CD14-positive monocyte (primary cell): ENCODE measurements around the gene RBM12. TPM values are rescaled to one million over a fixed set of nuclear protein-coding genes. Genes with fewer than 3 reads are reported as not detected.

Source experiments
- DNase-seq, 3 donors: peaks; one replicate each; pipeline ENCODE4 v3.0.0-alpha.2; 2011 to 2022
- H2AFZ ChIP-seq: 2 replicates; pipeline ENCODE4 v1.6.0; 2012; ENCODE audit warnings: mild to moderate bottlenecking, low read depth, low read length, inconsistent platforms; ENCODE audit not compliant: insufficient read depth, poor library complexity, severe bottlenecking
- H3K27ac ChIP-seq, 2 donors: 1 replicate in 1 of 2; 2 replicates in 1 of 2; pipeline ENCODE4 v1.5.1; 2012 to 2013; ENCODE audit warnings: low read length in 2 of 2, control low read depth in 1 of 2, inconsistent platforms in 1 of 2, low read depth in 1 of 2, mild to moderate bottlenecking in 1 of 2
- H3K27me3 ChIP-seq, 2 donors: one replicate each; pipeline versions ENCODE4 v1.6.0 to v1.6.1; 2011 to 2013; ENCODE audit warnings: low read length in 2 of 2; ENCODE audit not compliant: control insufficient read depth in 2 of 2, insufficient read depth in 2 of 2
- H3K36me3 ChIP-seq, 2 donors: replicated peaks in 1 of 2; 1 replicate in 1 of 2; 2 replicates in 1 of 2; pipeline versions ENCODE4 v1.5.1 to v1.6.1; 2012 to 2013; ENCODE audit warnings: low read length in 2 of 2, control low read depth in 1 of 2, inconsistent platforms in 1 of 2, mild to moderate bottlenecking in 1 of 2; ENCODE audit not compliant: insufficient read depth in 2 of 2, control insufficient read depth in 1 of 2
- H3K4me1 ChIP-seq, 2 donors: 1 replicate in 1 of 2; 2 replicates in 1 of 2; pipeline versions ENCODE4 v1.5.1 to v1.6.1; 2012 to 2013; ENCODE audit warnings: low read length in 2 of 2, control low read depth in 1 of 2, inconsistent platforms in 1 of 2, mild to moderate bottlenecking in 1 of 2, moderate library complexity in 1 of 2; ENCODE audit not compliant: insufficient read depth in 2 of 2, control insufficient read depth in 1 of 2
- H3K4me2 ChIP-seq: replicated peaks from 2 replicates; pipeline ENCODE3; 2012; ENCODE audit warnings: low read length, moderate library complexity, mild to moderate bottlenecking; ENCODE audit not compliant: poor library complexity, severe bottlenecking; ENCODE audit errors: extremely low read depth
- H3K4me3 ChIP-seq, 3 experiments: fragments of 200-600 bp in 1 of 3; sonication (generic) in 1 of 3; replicated peaks in 1 of 3; 1 replicate in 2 of 3; 2 replicates in 1 of 3; pipeline ENCODE4 v1.5.1; 2011 to 2013; ENCODE audit warnings: low read length in 3 of 3, mild to moderate bottlenecking in 3 of 3, control low read depth in 2 of 3, low read depth in 2 of 3, inconsistent platforms in 1 of 3, moderate library complexity in 1 of 3
- H3K79me2 ChIP-seq: 2 replicates; pipeline ENCODE4 v1.6.0; 2012; ENCODE audit warnings: mild to moderate bottlenecking, control low read depth, inconsistent platforms, low read length, moderate library complexity; ENCODE audit not compliant: insufficient read depth
- H3K9ac ChIP-seq: 2 replicates; pipeline ENCODE4 v1.6.0; 2017; ENCODE audit warnings: low read length, mild to moderate bottlenecking; ENCODE audit not compliant: insufficient read depth, poor library complexity, severe bottlenecking
- H3K9me3 ChIP-seq, 2 donors: replicated peaks in 1 of 2; 1 replicate in 1 of 2; 2 replicates in 1 of 2; pipeline versions ENCODE4 v1.5.1 to v1.6.1; 2012 to 2013; ENCODE audit warnings: low read length in 2 of 2, control low read depth in 1 of 2; ENCODE audit not compliant: control insufficient read depth in 1 of 2, insufficient read depth in 1 of 2
- H4K20me1 ChIP-seq: 2 replicates; pipeline ENCODE4 v1.6.0; 2012; ENCODE audit warnings: mild to moderate bottlenecking, low read length, control low read depth, moderate library complexity; ENCODE audit not compliant: insufficient read depth
- H3K27ac Mint-ChIP-seq, 7 donors: one replicate each; pipeline ENCODE4 v1.8.0; 2020; ENCODE audit warnings: mild to moderate bottlenecking in 7 of 7, mixed read lengths in 7 of 7, moderate library complexity in 6 of 7, inconsistent platforms in 2 of 7
- H3K27me3 Mint-ChIP-seq, 3 donors: one replicate each; pipeline ENCODE4 v1.8.0; 2021 to 2022; ENCODE audit warnings: low read depth in 3 of 3, mild to moderate bottlenecking in 3 of 3, mixed read lengths in 3 of 3, moderate library complexity in 3 of 3, inconsistent platforms in 1 of 3
- H3K36me3 Mint-ChIP-seq, 2 donors: one replicate each; pipeline ENCODE4 v1.8.0; 2020; ENCODE audit warnings: mixed read lengths in 2 of 2, inconsistent platforms in 1 of 2, mild to moderate bottlenecking in 1 of 2
- H3K4me1 Mint-ChIP-seq: one replicate; pipeline ENCODE4 v1.8.0; 2020; ENCODE audit warnings: mild to moderate bottlenecking, mixed read lengths
- H3K4me3 Mint-ChIP-seq, 2 donors: one replicate each; pipeline ENCODE4 v1.8.0; 2020; ENCODE audit warnings: mild to moderate bottlenecking in 2 of 2, mixed read lengths in 2 of 2, moderate library complexity in 1 of 2
- H3K9me3 Mint-ChIP-seq, 7 donors: one replicate each; pipeline ENCODE4 v1.8.0; 2020 to 2022; ENCODE audit warnings: mixed read lengths in 7 of 7, mild to moderate bottlenecking in 6 of 7, moderate library complexity in 6 of 7, inconsistent platforms in 2 of 7
- WGBS: methylation state at CpG from one replicate; pipeline ENCODE4 v1.1.5; 2013; ENCODE audit warnings: missing lambda C conversion rate; ENCODE audit not compliant: insufficient coverage; 5-methylcytosine and 5-hydroxymethylcytosine counted together
- intact Hi-C, 2 donors: fragments of 100-400 bp; cut with micrococcal nuclease; formaldehyde crosslinking; loops; one replicate each; pipeline versions ENCODE4 v1.15.0 to v1.15.1; 2023
- polyA plus RNA-seq, 3 donors: library from polyadenylated mRNA; depleted of rRNA in 1 of 3; unstranded in 2 of 3; stranded (reverse) in 1 of 3; fragments of 300-500 nt in 2 of 3; fragments of >200 nt in 1 of 3; fragmentation: Illumina TruSeq in 2 of 3; gene quantifications; 1 replicate in 2 of 3; 2 replicates in 1 of 3; pipeline ENCODE4 v1.2.3, GENCODE V29; 2012 to 2021
- TF ChIP-seq, protein P1 (sequence below): fragments of 200-600 bp; IDR thresholded peaks from one replicate; pipeline ENCODE4 v1.8.0; 2022; ENCODE audit warnings: antibody characterized with exemption, mild to moderate bottlenecking

RBM12 gene
- polyA plus RNA-seq, 3 donors = 21.5 to 32.8 (median 30.4) TPM

DNA sequence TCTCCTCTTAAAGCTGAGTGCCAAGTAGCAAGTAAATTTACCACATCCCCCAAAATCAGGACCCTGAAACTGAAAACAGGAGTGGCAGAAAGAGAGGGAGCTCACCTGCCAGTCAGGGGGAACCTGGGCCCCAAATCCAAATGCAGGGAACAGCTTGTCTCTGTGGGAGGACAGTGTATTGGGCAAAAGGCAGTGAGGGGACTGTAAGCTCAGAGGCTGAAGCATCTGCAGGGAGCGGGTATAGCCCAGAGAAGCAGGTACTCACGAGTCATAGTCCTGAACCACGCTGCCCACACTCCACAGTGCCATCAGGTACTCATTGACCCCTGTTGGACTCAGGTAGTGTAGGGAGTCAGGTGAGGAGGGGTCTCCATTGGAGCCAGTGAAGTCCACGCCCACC, 34.1 kb downstream of the RBM12 start:
- no peak overlapping the region for H3K4me2 ChIP-seq
- peaks cover 33% of the 10 kb centered on the region for H4K20me1 ChIP-seq
- no peaks in the 10 kb centered on the region for H3K27me3 ChIP-seq
- TF ChIP-seq, protein P1, sequence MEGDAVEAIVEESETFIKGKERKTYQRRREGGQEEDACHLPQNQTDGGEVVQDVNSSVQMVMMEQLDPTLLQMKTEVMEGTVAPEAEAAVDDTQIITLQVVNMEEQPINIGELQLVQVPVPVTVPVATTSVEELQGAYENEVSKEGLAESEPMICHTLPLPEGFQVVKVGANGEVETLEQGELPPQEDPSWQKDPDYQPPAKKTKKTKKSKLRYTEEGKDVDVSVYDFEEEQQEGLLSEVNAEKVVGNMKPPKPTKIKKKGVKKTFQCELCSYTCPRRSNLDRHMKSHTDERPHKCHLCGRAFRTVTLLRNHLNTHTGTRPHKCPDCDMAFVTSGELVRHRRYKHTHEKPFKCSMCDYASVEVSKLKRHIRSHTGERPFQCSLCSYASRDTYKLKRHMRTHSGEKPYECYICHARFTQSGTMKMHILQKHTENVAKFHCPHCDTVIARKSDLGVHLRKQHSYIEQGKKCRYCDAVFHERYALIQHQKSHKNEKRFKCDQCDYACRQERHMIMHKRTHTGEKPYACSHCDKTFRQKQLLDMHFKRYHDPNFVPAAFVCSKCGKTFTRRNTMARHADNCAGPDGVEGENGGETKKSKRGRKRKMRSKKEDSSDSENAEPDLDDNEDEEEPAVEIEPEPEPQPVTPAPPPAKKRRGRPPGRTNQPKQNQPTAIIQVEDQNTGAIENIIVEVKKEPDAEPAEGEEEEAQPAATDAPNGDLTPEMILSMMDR = no peak
- H3K9me3 ChIP-seq = no peaks in the 10 kb centered on the region
- H3K4me3 ChIP-seq = no peak overlapping the region
- Mint-ChIP-seq H3K27me3 (peaks cover 0 to 2% (median 0%) of the 10 kb centered on the region in 3 donors), H3K4me1 (peaks cover 17% of the 10 kb centered on the region), H3K4me3 (no peak overlapping the region), H3K27ac (peak overlapping the region in 3 of 7 donors; percentile 15 to 46 (median 45)), H3K9me3 (no peaks in the 10 kb centered on the region), H3K36me3 (peaks cover 50 to 69% of the 10 kb centered on the region in 2 donors)
- peaks cover 51 to 63% of the 10 kb centered on the region in 2 donors for H3K36me3 ChIP-seq
- H3K27ac ChIP-seq = peak overlapping the region in 1 of 2 donors; percentile 16
- H3K79me2 ChIP-seq = peaks cover 3% of the 10 kb centered on the region
- peaks cover 11% of the 10 kb centered on the region in 2 donors for H3K4me1 ChIP-seq
- no peak overlapping the region for H2AFZ ChIP-seq
- H3K9ac ChIP-seq = no peak overlapping the region
- DNase-seq = no peak
- no CpG with 5 or more reads among the region's 4 CpGs for whole genome bisulfite sequencing
- intact Hi-C loops = no loop called here

DNA sequence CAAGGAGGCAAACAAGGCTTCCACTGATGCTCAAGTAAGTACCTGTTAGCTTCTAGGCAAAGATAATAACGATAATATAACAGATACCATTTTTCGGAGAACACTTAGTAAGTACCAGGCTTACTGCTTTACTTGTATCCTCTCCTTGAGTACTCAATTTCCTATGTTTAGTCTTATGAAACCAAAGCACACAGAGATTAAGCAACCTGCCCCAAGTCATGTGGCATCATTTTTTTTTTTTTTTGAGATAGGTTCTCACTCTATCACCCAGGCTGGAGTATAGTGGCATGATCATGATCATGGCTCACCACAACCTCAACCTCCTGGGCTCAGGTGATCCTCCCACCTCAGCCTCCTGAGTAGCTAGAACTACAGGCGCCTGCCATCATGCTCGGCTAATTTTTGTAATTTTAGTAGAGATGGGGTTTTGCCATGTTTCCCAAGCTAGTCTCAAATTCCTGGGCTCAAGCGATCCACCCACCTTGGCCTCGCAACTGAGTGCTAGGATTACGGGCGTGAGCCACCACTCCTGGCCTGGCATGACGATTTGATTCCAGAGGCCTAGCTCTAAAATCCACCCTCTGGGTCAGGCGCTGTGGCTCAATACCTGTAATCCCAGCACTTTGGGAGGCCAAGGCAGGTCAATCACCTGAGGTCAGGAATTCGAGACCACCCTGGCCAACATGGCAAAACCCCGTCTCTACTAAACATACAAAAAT, 35.1 kb downstream of the RBM12 start:
- WGBS = 87% methylated on average over 8 of the region's 12 CpGs
- peaks cover 54 to 71% of the 10 kb centered on the region in 2 donors for H3K36me3 ChIP-seq
- H2AFZ ChIP-seq = no peak overlapping the region
- H3K9ac ChIP-seq = no peak overlapping the region
- H3K27me3 ChIP-seq = no peaks in the 10 kb centered on the region
- Mint-ChIP-seq H3K27me3 (peaks cover 0 to 2% (median 0%) of the 10 kb centered on the region in 3 donors), H3K9me3 (no peaks in the 10 kb centered on the region), H3K36me3 (peaks cover 54 to 75% of the 10 kb centered on the region in 2 donors), H3K4me3 (no peak overlapping the region), H3K27ac (peak overlapping the region; percentile 31 to 78 (median 61)), H3K4me1 (peaks cover 14% of the 10 kb centered on the region)
- H3K27ac ChIP-seq = peak overlapping the region in 1 of 2 donors; percentile 39
- peaks cover 23% of the 10 kb centered on the region for H4K20me1 ChIP-seq
- H3K9me3 ChIP-seq = no peaks in the 10 kb centered on the region
- no peak overlapping the region for H3K4me3 ChIP-seq
- H3K79me2 ChIP-seq = no peaks in the 10 kb centered on the region
- H3K4me1 ChIP-seq = peaks cover 11% of the 10 kb centered on the region in 2 donors
- H3K4me2 ChIP-seq = no peak overlapping the region
- DNase-seq = peak in 2 of 3 donors; percentile 30 to 33
- intact Hi-C loops = no loop called here
- TF ChIP-seq, protein P1 = no peak
